HL-60 (cell line): ENCODE results near the gene KIR2DL4.

Experiments used
- CTCF ChIP-seq: IDR thresholded peaks from one replicate; pipeline ENCODE4 v1.5.1; 2011; ENCODE audit warnings: low read length, control low read depth, inconsistent platforms; ENCODE audit not compliant: insufficient read depth
- GABPA ChIP-seq: IDR thresholded peaks from 2 replicates; pipeline ENCODE4 v1.6.1; 2012; ENCODE audit warnings: low read depth
- POLR2AphosphoS5 ChIP-seq: IDR thresholded peaks from 2 replicates; pipeline ENCODE4 v1.6.1; 2012; ENCODE audit warnings: low read depth
- REST ChIP-seq: IDR thresholded peaks from 2 replicates; pipeline ENCODE4 v1.6.1; 2012; ENCODE audit warnings: low read depth; ENCODE audit not compliant: insufficient replicate concordance

GRCh38 chr19:54791476-54791875 lies 11.9 kb upstream of the KIR2DL4 start:
- TF ChIP-seq CTCF (no peak), REST (no peak), POLR2AphosphoS5 (no peak), GABPA (no peak)
